GM23248 (cell line): Measurements from ENCODE around the gene SET. TPM values are rescaled to one million over a fixed set of nuclear protein-coding genes. Genes with fewer than 3 reads are reported as not detected.

Source experiments
- DNase-seq: peaks from one replicate; pipeline ENCODE4 v3.0.0-alpha.2; 2015
- H2AFZ ChIP-seq: fragments of 200-600 bp; sonication (generic); 2 replicates; pipeline ENCODE4 v1.6.1; 2016; ENCODE audit warnings: antibody characterized with exemption
- H3F3A ChIP-seq: fragments of 200-600 bp; sonication (generic); 2 replicates; pipeline ENCODE4 v1.6.1; 2016; ENCODE audit warnings: mild to moderate bottlenecking, antibody characterized with exemption, mixed run types; ENCODE audit not compliant: insufficient read depth
- H3K27ac ChIP-seq: fragments of 200-600 bp; sonication (generic); 2 replicates; pipeline ENCODE4 v1.5.1; 2016; ENCODE audit warnings: mild to moderate bottlenecking
- H3K27me3 ChIP-seq: fragments of 200-600 bp; sonication (generic); replicated peaks from 2 replicates; pipeline ENCODE4 v1.6.1; 2016; ENCODE audit warnings: mild to moderate bottlenecking; ENCODE audit not compliant: insufficient read depth
- H3K36me3 ChIP-seq: fragments of 200-600 bp; sonication (generic); 2 replicates; pipeline ENCODE4 v1.6.1; 2016; ENCODE audit warnings: low read depth, mild to moderate bottlenecking
- H3K4me1 ChIP-seq: fragments of 200-600 bp; sonication (generic); 2 replicates; pipeline ENCODE4 v1.6.1; 2016; ENCODE audit warnings: mild to moderate bottlenecking; ENCODE audit not compliant: insufficient read depth
- H3K4me2 ChIP-seq: fragments of 200-600 bp; sonication (generic); one replicate; pipeline ENCODE4 v1.6.1; 2016; ENCODE audit warnings: mild to moderate bottlenecking; ENCODE audit not compliant: unreplicated experiment
- H3K4me3 ChIP-seq: fragments of 200-600 bp; sonication (generic); 2 replicates; pipeline ENCODE4 v1.5.1; 2016; ENCODE audit warnings: mild to moderate bottlenecking
- H3K79me2 ChIP-seq: fragments of 200-600 bp; sonication (generic); 2 replicates; pipeline ENCODE4 v1.6.1; 2016; ENCODE audit warnings: mild to moderate bottlenecking; ENCODE audit not compliant: insufficient read depth
- H3K9ac ChIP-seq: fragments of 200-600 bp; sonication (generic); 2 replicates; pipeline ENCODE4 v1.6.1; 2016; ENCODE audit warnings: mild to moderate bottlenecking
- H3K9me2 ChIP-seq: fragments of 200-600 bp; sonication (generic); 2 replicates; pipeline ENCODE4 v1.6.1; 2016; ENCODE audit warnings: mixed run types, mild to moderate bottlenecking, moderate library complexity; ENCODE audit not compliant: insufficient read depth
- H3K9me3 ChIP-seq: fragments of 200-600 bp; sonication (generic); one replicate; pipeline ENCODE4 v1.6.1; 2017; ENCODE audit warnings: low read depth
- H4K20me1 ChIP-seq: fragments of 200-600 bp; sonication (generic); 2 replicates; pipeline ENCODE4 v1.6.0; 2016; ENCODE audit not compliant: insufficient read depth
- EZH2 ChIP-seq: fragments of 200-600 bp; sonication (generic); IDR thresholded peaks from 2 replicates; pipeline ENCODE4 v1.6.1; 2018; ENCODE audit warnings: antibody characterized with exemption, mild to moderate bottlenecking; ENCODE audit not compliant: insufficient read depth, poor library complexity, severe bottlenecking
- EZH2phosphoT487 ChIP-seq: fragments of 200-600 bp; sonication (generic); IDR thresholded peaks from 2 replicates; pipeline ENCODE4 v1.6.1; 2018; ENCODE audit warnings: antibody characterized with exemption, moderate library complexity, mild to moderate bottlenecking, low read depth; ENCODE audit not compliant: insufficient read depth
- WGBS, 2 experiments: methylation state at CpG; one replicate each; pipeline ENCODE4 v1.1.6; 2015 to 2017; ENCODE audit warnings: low lambda C conversion rate in 2 of 2, low coverage in 1 of 2; ENCODE audit errors: missing lambda C conversion rate in 2 of 2; 5-methylcytosine and 5-hydroxymethylcytosine counted together
- in situ Hi-C: fragments of 300-500 bp; cut with MboI; formaldehyde crosslinking; loops from 2 replicates; pipeline ENCODE4 v1.15.0; 2020
- polyA plus RNA-seq: library from polyadenylated mRNA; unstranded; fragments of >200 nt; fragmentation: Nextera tagmentation; extraction: Ambion mirVana; gene quantifications from 2 replicates; pipeline ENCODE4 v1.2.1, GENCODE V29; 2016
- total RNA-seq: library from RNA; depleted of rRNA; stranded (reverse); fragments of >200 nt; shearing (Covaris generic); gene quantifications from 2 replicates; pipeline ENCODE4 v1.2.3, GENCODE V29; 2014

The SET gene
- total and polyA plus RNA-seq, 2 experiments from 2014 or later = 175 to 283 TPM

DNA sequence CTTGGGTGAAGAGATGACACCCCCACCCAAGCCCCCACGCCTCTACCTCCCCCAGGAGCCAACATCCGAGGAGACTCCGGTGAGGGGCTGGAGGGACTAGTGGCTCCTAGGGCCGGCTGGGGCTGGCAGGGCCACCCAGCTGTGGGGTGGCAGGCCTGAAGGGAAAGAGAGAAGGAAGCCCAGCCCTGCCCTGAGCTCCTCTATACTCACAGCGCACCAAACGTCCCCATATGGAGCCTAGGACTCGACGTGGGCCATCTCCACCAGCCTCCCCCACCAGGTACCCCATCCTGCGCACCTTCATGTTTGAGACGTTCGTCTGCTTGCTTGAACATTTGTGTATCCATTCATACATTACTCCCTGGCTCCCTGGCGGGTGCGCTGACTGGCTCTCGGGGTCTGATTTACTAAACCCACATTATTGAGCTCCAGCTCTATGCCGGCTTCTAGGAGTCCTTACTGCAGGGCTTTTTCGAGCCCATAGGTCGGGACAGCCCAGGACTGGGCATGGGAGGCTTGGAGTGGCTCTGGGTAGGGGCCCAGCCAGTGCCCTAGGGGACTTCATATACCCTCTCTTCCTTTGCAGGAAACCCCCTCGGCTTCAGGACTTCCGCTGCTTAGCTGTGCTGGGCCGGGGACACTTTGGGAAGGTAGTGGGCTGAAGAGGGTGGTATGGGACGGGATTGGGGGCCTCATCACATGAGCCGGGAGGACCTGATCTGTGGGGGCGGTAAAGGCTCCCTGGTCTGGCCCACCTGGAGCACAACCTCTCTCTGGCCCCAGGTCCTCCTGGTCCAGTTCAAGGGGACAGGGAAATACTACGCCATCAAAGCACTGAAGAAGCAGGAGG is 25.8 kb downstream of the SET start:
- Histone ChIP-seq H3K4me1 (no peaks in the 10 kb centered on the region), H3F3A (no peaks in the 10 kb centered on the region), H3K9me2 (no peaks in the 10 kb centered on the region), H3K36me3 (no peaks in the 10 kb centered on the region), H3K79me2 (no peaks in the 10 kb centered on the region), H3K9ac (no peak overlapping the region), H2AFZ (no peak overlapping the region), H3K27me3 (no peaks in the 10 kb centered on the region), H3K4me2 (no peak overlapping the region), H4K20me1 (no peaks in the 10 kb centered on the region), H3K9me3 (no peaks in the 10 kb centered on the region), H3K27ac (no peak overlapping the region), H3K4me3 (no peak overlapping the region)
- in situ Hi-C loops = no loop called here
- WGBS, 2 experiments = 88 to 90% methylated on average over 23 to 24 of the region's 24 CpGs
- TF ChIP-seq EZH2 (no peak), EZH2phosphoT487 (no peak)
- DNase-seq = no peak

DNA sequence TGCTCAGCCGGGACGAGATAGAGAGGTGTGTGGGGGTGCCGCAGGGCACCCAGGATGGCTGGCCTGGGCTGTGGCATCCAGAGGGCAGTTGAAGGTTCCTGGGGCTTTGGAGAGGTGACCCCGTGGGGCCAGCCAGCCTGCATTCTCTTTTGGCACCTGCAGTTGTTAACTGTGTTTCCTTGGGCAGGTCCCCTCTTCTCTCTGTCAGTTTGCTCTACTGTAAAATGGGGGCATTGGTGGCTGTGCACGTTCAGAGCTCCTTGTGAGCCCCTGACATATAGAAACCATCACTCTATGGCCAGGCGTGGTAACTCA is 26.4 kb downstream of the SET start:
- H3K27me3 ChIP-seq = no peaks in the 10 kb centered on the region
- in situ Hi-C loops = no loop called here
- WGBS, 2 experiments = 83 to 87% methylated on average over 6 of the region's 6 CpGs
- no peaks in the 10 kb centered on the region for H4K20me1 ChIP-seq
- no peak overlapping the region for H3K9ac ChIP-seq
- no peaks in the 10 kb centered on the region for H3F3A ChIP-seq
- no peak for DNase-seq
- H2AFZ ChIP-seq = no peak overlapping the region
- H3K4me1 ChIP-seq = no peaks in the 10 kb centered on the region
- H3K27ac ChIP-seq = no peak overlapping the region
- H3K9me3 ChIP-seq = no peaks in the 10 kb centered on the region
- TF ChIP-seq EZH2phosphoT487 (no peak), EZH2 (no peak)
- no peaks in the 10 kb centered on the region for H3K9me2 ChIP-seq
- no peak overlapping the region for H3K4me2 ChIP-seq
- no peaks in the 10 kb centered on the region for H3K36me3 ChIP-seq
- no peak overlapping the region for H3K4me3 ChIP-seq
- no peaks in the 10 kb centered on the region for H3K79me2 ChIP-seq

DNA sequence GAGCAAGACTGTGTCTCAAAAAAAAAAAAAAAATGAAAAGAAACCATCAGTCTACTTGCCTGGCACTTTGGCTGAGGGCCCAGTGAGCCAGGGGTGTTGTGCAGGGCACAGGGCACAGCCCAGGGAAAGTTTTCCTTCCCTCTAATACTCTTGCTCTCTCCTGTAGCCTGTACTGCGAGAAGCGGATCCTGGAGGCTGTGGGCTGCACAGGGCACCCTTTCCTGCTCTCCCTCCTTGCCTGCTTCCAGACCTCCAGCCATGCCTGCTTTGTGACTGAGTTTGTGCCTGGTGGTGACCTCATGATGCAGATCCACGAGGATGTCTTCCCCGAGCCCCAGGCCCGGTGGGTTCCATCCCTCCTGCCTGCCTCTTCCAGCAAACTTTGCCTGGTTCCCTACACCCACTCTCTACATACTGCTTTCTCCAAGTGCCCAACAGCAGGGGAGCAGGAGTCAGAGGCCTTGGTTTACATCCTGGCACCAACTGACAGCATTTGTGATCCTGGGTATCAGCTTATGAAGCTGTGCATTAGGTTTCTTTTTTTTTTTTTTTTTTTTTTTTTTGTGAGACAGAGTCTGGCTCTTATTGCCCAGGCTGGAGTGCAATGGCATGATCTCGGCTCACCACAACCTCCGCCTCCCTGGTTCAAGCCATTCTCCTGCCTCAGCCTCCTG is 27.7 kb downstream of the SET start:
- Histone ChIP-seq H3K27me3 (no peaks in the 10 kb centered on the region), H3K27ac (no peak overlapping the region), H3K4me3 (no peak overlapping the region), H3K4me1 (no peaks in the 10 kb centered on the region), H3K79me2 (no peaks in the 10 kb centered on the region), H4K20me1 (no peaks in the 10 kb centered on the region), H3F3A (no peaks in the 10 kb centered on the region), H2AFZ (no peak overlapping the region), H3K36me3 (no peaks in the 10 kb centered on the region), H3K9me2 (no peaks in the 10 kb centered on the region), H3K9ac (no peak overlapping the region), H3K9me3 (no peaks in the 10 kb centered on the region), H3K4me2 (no peak overlapping the region)
- no peak for TF ChIP-seq EZH2phosphoT487
- 88 to 93% methylated on average over 7 of the region's 7 CpGs for WGBS, 2 experiments
- DNase-seq = no peak
- in situ Hi-C loops = no loop called here

DNA sequence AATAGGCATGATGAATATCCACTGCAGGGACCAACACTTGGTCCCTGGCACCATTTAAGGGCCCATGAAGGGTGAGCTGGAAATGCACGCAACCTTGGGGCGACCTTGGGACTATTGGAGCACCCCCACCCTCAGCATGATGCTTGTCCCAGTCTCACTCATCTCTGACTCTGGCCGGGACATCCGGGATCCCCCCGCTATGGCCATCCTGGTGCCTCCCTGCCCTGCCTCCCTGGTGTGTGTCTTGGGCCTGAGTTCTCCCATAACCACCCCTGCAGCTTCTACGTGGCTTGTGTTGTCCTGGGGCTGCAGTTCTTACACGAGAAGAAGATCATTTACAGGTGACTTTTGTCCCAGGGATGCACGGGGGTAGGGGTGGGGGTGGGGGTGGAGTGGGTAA is 29.0 kb downstream of the SET start:
- Histone ChIP-seq H3K4me3 (no peak overlapping the region), H3K79me2 (no peaks in the 10 kb centered on the region)

More for the DNA sequence above, 29.0 kb downstream of the SET start:
- no peak overlapping the region for H2AFZ ChIP-seq
- 83 to 87% methylated on average over 8 of the region's 8 CpGs for WGBS, 2 experiments
- H3K4me1 ChIP-seq = no peaks in the 10 kb centered on the region
- no peak overlapping the region for H3K27ac ChIP-seq
- H3K9me3 ChIP-seq = no peaks in the 10 kb centered on the region
- no peak for DNase-seq
- in situ Hi-C loops = no loop called here
- H3K9ac ChIP-seq = no peak overlapping the region
- H3K36me3 ChIP-seq = no peaks in the 10 kb centered on the region
- no peaks in the 10 kb centered on the region for H3K27me3 ChIP-seq
- TF ChIP-seq EZH2 = no peak
- no peak for TF ChIP-seq EZH2phosphoT487
- no peak overlapping the region for H3K4me2 ChIP-seq
- H3K9me2 ChIP-seq = no peaks in the 10 kb centered on the region
- H4K20me1 ChIP-seq = no peaks in the 10 kb centered on the region
- no peaks in the 10 kb centered on the region for H3F3A ChIP-seq
